HEK293T (cell line): ENCODE measurements around the gene RAB10.

Experiments used
- ELF4 ChIP-seq: fragments of 450-650 bp; IDR thresholded peaks from 2 replicates; pipeline ENCODE4 v1.6.1; 2017; ENCODE audit warnings: antibody characterized with exemption
- SP1 ChIP-seq: fragments of 450-650 bp; IDR thresholded peaks from 2 replicates; pipeline ENCODE4 v1.6.1; 2017

DNA sequence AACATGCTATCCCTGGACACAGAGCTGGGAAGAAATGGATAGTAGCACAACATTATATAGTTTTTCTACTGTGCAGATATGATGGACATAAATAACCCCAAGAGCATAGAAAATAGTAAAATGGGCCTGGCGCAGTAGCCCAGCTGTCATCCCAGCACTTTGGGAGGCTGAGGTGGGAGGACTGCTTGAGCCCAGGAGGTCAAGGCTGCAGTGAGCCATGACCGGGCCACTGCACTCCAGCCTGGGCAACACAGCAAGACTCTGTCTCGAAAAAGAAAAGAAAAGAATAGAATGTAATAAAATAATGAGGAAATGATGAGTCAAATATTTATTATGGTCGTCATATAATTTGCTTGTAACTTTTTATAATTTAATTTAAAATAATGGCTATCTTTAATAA, 131.5 kb downstream of the RAB10 start:
- TF ChIP-seq SP1: no peak
- TF ChIP-seq ELF4: no peak
